ENCODE results near the gene LAMC1. TPM values are rescaled to one million over a fixed set of nuclear protein-coding genes. Genes with fewer than 3 reads are reported as not detected.

LAMC1 gene
- total RNA-seq, 1 donor = 13.2 TPM

GRCh38 chr1:183075861-183076260 lies 52.6 kb downstream of the LAMC1 start:
- DNase-seq (ENCODE audit: low read depth in 2 of 3, low spot score in 2 of 3) = no peak

GRCh38 chr1:183077097-183077496 lies 53.9 kb downstream of the LAMC1 start:
- DNase-seq (ENCODE audit: low read depth in 2 of 3, low spot score in 2 of 3) = no peak

- no peak for DNase-seq (ENCODE audit: low read depth in 2 of 3, low spot score in 2 of 3)
Observed at GRCh38 chr1:183079712-183080388, 56.6 kb downstream of the LAMC1 start.

- DNase-seq (ENCODE audit: low read depth in 2 of 3, low spot score in 2 of 3) = no peak
Observed at GRCh38 chr1:183080406-183080805, 57.2 kb downstream of the LAMC1 start.

GRCh38 chr1:183081402-183082120 lies 58.3 kb downstream of the LAMC1 start:
- no peak for DNase-seq (ENCODE audit: low read depth in 2 of 3, low spot score in 2 of 3)

GRCh38 chr1:183082650-183083049 lies 59.4 kb downstream of the LAMC1 start:
- DNase-seq (ENCODE audit: low read depth in 2 of 3, low spot score in 2 of 3) = no peak

- DNase-seq (ENCODE audit: low read depth in 2 of 3, low spot score in 2 of 3) = no peak
Observed at GRCh38 chr1:183087001-183087400, 63.8 kb downstream of the LAMC1 start.

GRCh38 chr1:183089025-183089639 lies 65.9 kb downstream of the LAMC1 start:
- DNase-seq (ENCODE audit: low read depth in 2 of 3, low spot score in 2 of 3) = no peak

GRCh38 chr1:183090391-183091006 lies 67.3 kb downstream of the LAMC1 start:
- no peak for DNase-seq (ENCODE audit: low read depth in 2 of 3, low spot score in 2 of 3)

GRCh38 chr1:183091181-183091580 lies 68.0 kb downstream of the LAMC1 start:
- no peak for DNase-seq (ENCODE audit: low read depth in 2 of 3, low spot score in 2 of 3)

- no peak for DNase-seq (ENCODE audit: low read depth in 2 of 3, low spot score in 2 of 3)
Observed at GRCh38 chr1:183092350-183092749, 69.1 kb downstream of the LAMC1 start.

- no peak for DNase-seq (ENCODE audit: low read depth in 2 of 3, low spot score in 2 of 3)
Observed at GRCh38 chr1:183093066-183093668, 69.9 kb downstream of the LAMC1 start.

GRCh38 chr1:183093786-183094298 lies 70.6 kb downstream of the LAMC1 start:
- DNase-seq (ENCODE audit: low read depth in 2 of 3, low spot score in 2 of 3) = no peak

- no peak for DNase-seq (ENCODE audit: low read depth in 2 of 3, low spot score in 2 of 3)
Observed at GRCh38 chr1:183094351-183094750, 71.1 kb downstream of the LAMC1 start.

- no peak for DNase-seq (ENCODE audit: low read depth in 2 of 3, low spot score in 2 of 3)
Observed at GRCh38 chr1:183096351-183096750, 73.1 kb downstream of the LAMC1 start.

- no peak for DNase-seq (ENCODE audit: low read depth in 2 of 3, low spot score in 2 of 3)
Observed at GRCh38 chr1:183096894-183097293, 73.7 kb downstream of the LAMC1 start.

- DNase-seq (ENCODE audit: low read depth in 2 of 3, low spot score in 2 of 3) = no peak
Observed at GRCh38 chr1:183097438-183098051, 74.3 kb downstream of the LAMC1 start.

- DNase-seq (ENCODE audit: low read depth in 2 of 3, low spot score in 2 of 3) = no peak
Observed at GRCh38 chr1:183098317-183098716, 75.1 kb downstream of the LAMC1 start.

GRCh38 chr1:183100361-183100974 lies 77.2 kb downstream of the LAMC1 start:
- DNase-seq (ENCODE audit: low read depth in 2 of 3, low spot score in 2 of 3) = no peak

- DNase-seq (ENCODE audit: low read depth in 2 of 3, low spot score in 2 of 3) = no peak
Observed at GRCh38 chr1:183101081-183101480, 77.9 kb downstream of the LAMC1 start.
